PFSK-1 (cell line): ENCODE data around the gene SIX4.

ENCODE experiments used
- FOXP2 ChIP-seq: optimal IDR thresholded peaks from 2 replicates; pipeline ENCODE3; 2011; ENCODE audit warnings: borderline replicate concordance, control low read depth, inconsistent platforms; ENCODE audit not compliant: insufficient read depth; ENCODE audit errors: extremely low read length, extremely low read depth
- POLR2AphosphoS5 ChIP-seq: IDR thresholded peaks from 2 replicates; pipeline ENCODE4 v1.6.1; 2012; ENCODE audit warnings: low read depth, mild to moderate bottlenecking, control low read depth, low read length, moderate library complexity
- REST ChIP-seq, 2 experiments: IDR thresholded peaks; 2 replicates each; pipeline versions ENCODE4 v1.6.1 to v1.8.0; 2011 to 2012; ENCODE audit warnings: low read depth in 2 of 2, low read length in 2 of 2, control low read depth in 1 of 2, inconsistent platforms in 1 of 2, mild to moderate bottlenecking in 1 of 2, moderate library complexity in 1 of 2; ENCODE audit not compliant: insufficient read depth in 1 of 2
- SIN3A ChIP-seq: IDR thresholded peaks from 2 replicates; pipeline ENCODE4 v1.6.1; 2012; ENCODE audit warnings: mild to moderate bottlenecking, low read length, moderate library complexity, borderline replicate concordance; ENCODE audit not compliant: insufficient read depth
- TAF1 ChIP-seq: IDR thresholded peaks from 2 replicates; pipeline ENCODE4 v1.6.1; 2012; ENCODE audit warnings: low read length, control low read depth, borderline replicate concordance; ENCODE audit not compliant: insufficient read depth

Gene SIX4

GRCh38 chr14:60734465-60735242 is 10.5 kb upstream of the SIX4 start, which contains the start of gene MNAT1:
Gene MNAT1, plus strand, starts transcription at chr14:60734761. Its CDS starts 102 bp downstream, at chr14:60734863.
- TF ChIP-seq FOXP2 (peak; percentile 53), TAF1 (peak; percentile 99), SIN3A (0 out of 2 replicates have a peak, but pooled peaks have one; percentile 37), REST (IDR thresholded peaks at IDR 0.05; ENCODE audit: insufficient read depth in 1 of 2, low read depth in 2 of 2, low read length in 2 of 2) (peak in 1 of 2 experiments; percentile 58; a peak in 2 of 4 replicates), POLR2AphosphoS5 (peak; percentile 82)

- no peak for TF ChIP-seq FOXP2
- no peak for TF ChIP-seq TAF1
- TF ChIP-seq REST (IDR thresholded peaks at IDR 0.05; ENCODE audit: insufficient read depth in 1 of 2, low read depth in 2 of 2, low read length in 2 of 2) = no peak
- TF ChIP-seq SIN3A = no peak
- no peak for TF ChIP-seq POLR2AphosphoS5
These were observed 8.8 kb upstream of the SIX4 start for GRCh38 chr14:60732840-60733483.

GRCh38 chr14:60723116-60723906 is 840 bp downstream of the SIX4 start:
- no peak for TF ChIP-seq FOXP2
- TF ChIP-seq SIN3A = no peak
- no peak for TF ChIP-seq POLR2AphosphoS5
- TF ChIP-seq TAF1 = no peak
- TF ChIP-seq REST (IDR thresholded peaks at IDR 0.05; ENCODE audit: insufficient read depth in 1 of 2, low read depth in 2 of 2, low read length in 2 of 2) = no peak

- TF ChIP-seq SIN3A (no peak), FOXP2 (no peak), POLR2AphosphoS5 (no peak), REST (IDR thresholded peaks at IDR 0.05; ENCODE audit: insufficient read depth in 1 of 2, low read depth in 2 of 2, low read length in 2 of 2) (no peak), TAF1 (no peak)
These were observed 1.6 kb downstream of the SIX4 start for GRCh38 chr14:60722357-60723115.
